A673 (cell line): ENCODE results near the gene USP48. TPM values are rescaled to one million over a fixed set of nuclear protein-coding genes. Genes with fewer than 3 reads are reported as not detected.

Experiments used
- BruUV-seq: library from RNA; stranded (reverse); fragments of 400-500 nt; replicated peaks from 2 replicates; lab custom pipeline; 2021; lab: Mats Ljungman, UMichigan
- CTCF ChIA-PET: fragments of 300-600 bp; sonication (Branson Sonifier 250); formaldehyde crosslinking; loops from one replicate; lab custom pipeline; 2022; ENCODE audit warnings: antibody characterized with exemption; lab: Charles Lee
- POLR2A ChIA-PET: fragments of 300-600 bp; sonication (Branson Sonifier 250); formaldehyde crosslinking; loops from one replicate; lab custom pipeline; 2022; ENCODE audit warnings: antibody characterized with exemption; ENCODE audit not compliant: low non-redundant PET; lab: Charles Lee
- DNase-seq: peaks from one replicate; pipeline ENCODE4 v3.0.0-alpha.2; 2015; ENCODE audit warnings: low spot score
- H3K27ac ChIP-seq: fragments of 200-600 bp; sonication (generic); 2 replicates; pipeline ENCODE4 v1.5.1; 2016; ENCODE audit warnings: mixed run types, low read depth, mild to moderate bottlenecking, mixed read lengths, antibody characterized with exemption, low read length; ENCODE audit not compliant: poor library complexity, severe bottlenecking
- H3K27me3 ChIP-seq: fragments of 200-600 bp; sonication (generic); replicated peaks from 2 replicates; pipeline ENCODE4 v1.6.1; 2017; ENCODE audit warnings: mixed run types, low read depth, mild to moderate bottlenecking, mixed read lengths, antibody characterized with exemption, low read length; ENCODE audit not compliant: insufficient read depth, poor library complexity
- H3K36me3 ChIP-seq: fragments of 200-600 bp; sonication (generic); 2 replicates; pipeline ENCODE4 v1.6.1; 2016; ENCODE audit warnings: mixed run types, mild to moderate bottlenecking, mixed read lengths, antibody characterized with exemption, low read length; ENCODE audit not compliant: insufficient read depth, poor library complexity, severe bottlenecking
- H3K4me1 ChIP-seq: fragments of 200-600 bp; sonication (generic); 2 replicates; pipeline ENCODE4 v1.6.1; 2017; ENCODE audit warnings: mixed run types, mild to moderate bottlenecking, mixed read lengths, antibody characterized with exemption, low read length; ENCODE audit not compliant: insufficient read depth, poor library complexity, severe bottlenecking
- H3K4me3 ChIP-seq: fragments of 200-600 bp; sonication (generic); 2 replicates; pipeline ENCODE4 v1.5.1; 2016; ENCODE audit warnings: low read depth, mixed run types, mild to moderate bottlenecking, mixed read lengths, low read length; ENCODE audit not compliant: poor library complexity, severe bottlenecking
- H3K9me3 ChIP-seq: fragments of 200-600 bp; sonication (generic); 2 replicates; pipeline ENCODE4 v1.6.1; 2016; ENCODE audit warnings: mixed run types, low read depth, mild to moderate bottlenecking, mixed read lengths, antibody characterized with exemption, low read length; ENCODE audit not compliant: poor library complexity, severe bottlenecking
- CTCF ChIP-seq: fragments of 300-800, 200-600 bp; sonication (generic); conservative IDR thresholded peaks from 2 replicates; pipeline ENCODE4 v1.5.1; 2017; ENCODE audit warnings: low read depth, mild to moderate bottlenecking, antibody characterized with exemption, low read length, moderate library complexity, mixed read lengths
- EZH2 ChIP-seq: fragments of 200-600 bp; sonication (generic); IDR thresholded peaks from 2 replicates; pipeline ENCODE4 v1.6.1; 2017; ENCODE audit warnings: borderline replicate concordance, low read depth, mild to moderate bottlenecking, mixed read lengths, antibody characterized with exemption, low read length; ENCODE audit not compliant: poor library complexity, severe bottlenecking
- intact Hi-C: fragments of 100-400 bp; cut with micrococcal nuclease; formaldehyde crosslinking; loops from one replicate; pipeline ENCODE4 v1.10.0; 2022; ENCODE audit not compliant: unreplicated experiment
- total RNA-seq: library from RNA; stranded (reverse); gene quantifications from 2 replicates; pipeline ENCODE4 v1.2.3, GENCODE V29; 2021

USP48 gene
- total RNA-seq, 1 experiment from 2014 or later = 74.1 TPM

GRCh38 chr1:21651214-21652042 is 131.5 kb downstream of the USP48 start:
- ChIA-PET CTCF (no interaction called here), POLR2A (interaction anchor here (0.6 kb wide), 1 partner anchor 16 kb away, joined by 4 read pairs; no protein-coding TSS in a partner anchor)
- Histone ChIP-seq H3K36me3 (no peaks in the 10 kb centered on the region), H3K4me3 (peak overlapping the region; percentile 49), H3K27ac (peak overlapping the region; percentile 54), H3K4me1 (peaks cover 68% of the 10 kb centered on the region), H3K9me3 (no peaks in the 10 kb centered on the region), H3K27me3 (no peaks in the 10 kb centered on the region)
- DNase-seq = peak; percentile 71
- BruUV-seq = no TSS peak
- TF ChIP-seq CTCF (no peak), EZH2 (no peak)
- intact Hi-C loops = loop anchor here (10.0 kb wide), 1 partner anchor 397 kb away; no protein-coding TSS in a partner anchor

GRCh38 chr1:21650400-21650799 is 132.5 kb downstream of the USP48 start:
- CTCF ChIA-PET = no interaction called here
- intact Hi-C loops = loop anchor here (10.0 kb wide), 1 partner anchor 396 kb away; no protein-coding TSS in a partner anchor
- DNase-seq = no peak
- TF ChIP-seq CTCF (no peak), EZH2 (no peak)
- H3K36me3 ChIP-seq = no peaks in the 10 kb centered on the region
- H3K9me3 ChIP-seq = no peaks in the 10 kb centered on the region
- POLR2A ChIA-PET = no interaction called here
- no peak overlapping the region for H3K4me3 ChIP-seq
- H3K27ac ChIP-seq = peak overlapping the region; percentile 54
- no TSS peak for BruUV-seq
- H3K27me3 ChIP-seq = no peaks in the 10 kb centered on the region
- peaks cover 69% of the 10 kb centered on the region for H3K4me1 ChIP-seq

GRCh38 chr1:21649315-21649714 is 133.6 kb downstream of the USP48 start:
- Histone ChIP-seq H3K27me3 (no peaks in the 10 kb centered on the region), H3K4me1 (peaks cover 66% of the 10 kb centered on the region), H3K36me3 (no peaks in the 10 kb centered on the region), H3K9me3 (no peaks in the 10 kb centered on the region), H3K27ac (peak overlapping the region; percentile 37), H3K4me3 (no peak overlapping the region)
- TF ChIP-seq CTCF (no peak), EZH2 (no peak)
- intact Hi-C loops = no loop called here
- ChIA-PET POLR2A (no interaction called here), CTCF (no interaction called here)
- DNase-seq = no peak
- TSS peak; percentile 14 for BruUV-seq
